Right lobe of liver (tissue), 4 donors: Measurements from ENCODE around the gene RFX3.

Experiments
- CTCF ChIP-seq, 4 donors: fragments of 200-600 bp in 3 of 4; fragments of 450-650 bp in 1 of 4; IDR thresholded peaks; one replicate each; pipeline versions ENCODE4 v1.5.1 to v1.8.0; 2016 to 2022; ENCODE audit warnings: antibody characterized with exemption in 4 of 4, mild to moderate bottlenecking in 2 of 4
- POLR2A ChIP-seq: fragments of 450-650 bp; IDR thresholded peaks from one replicate; pipeline ENCODE4 v1.6.1; 2017; ENCODE audit warnings: antibody characterized with exemption, mild to moderate bottlenecking
- donor health status: DM: no; HTN: no; CAD: no.
- donor health status: DM: no; HTN: no; CAD: no.
- donor health status: DM: no; HTN: yes; CAD: no.

- no peak for TF ChIP-seq POLR2A
- TF ChIP-seq CTCF (IDR thresholded peaks at IDR 0.05) = no peak
Observed at GRCh38 chr9:3497401-3497800, 28.4 kb downstream of the RFX3 start.
